Measurements from ENCODE around the gene ZC2HC1B.
"Not testable (repeated sequence)": the region's sequence is repeated elsewhere in the genome, so short reads cannot be mapped to it uniquely, and the experiment has no call there.

The ZC2HC1B gene

DNA sequence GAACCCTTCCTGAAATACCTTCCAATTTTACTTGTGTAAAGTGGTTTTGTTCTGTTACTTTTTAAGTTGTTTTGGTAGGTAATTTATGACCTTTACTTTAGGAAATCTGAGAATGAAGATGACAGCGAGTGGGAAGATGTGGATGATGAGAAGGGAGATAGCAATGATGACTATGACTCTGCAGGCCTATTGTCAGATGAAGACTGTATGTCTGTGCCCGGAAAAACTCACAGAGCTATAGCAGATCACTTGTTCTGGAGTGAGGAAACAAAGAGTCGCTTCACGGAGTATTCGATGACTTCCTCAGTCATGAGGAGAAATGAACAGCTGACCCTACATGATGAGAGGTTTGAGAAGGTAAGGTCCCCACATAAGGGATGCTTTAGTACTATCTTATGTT is 6.6 kb upstream of the ZC2HC1B start:
- Histone ChIP-seq H3K9me3 (ENCODE audit: severe bottlenecking) (no peaks in the 10 kb centered on the region), H3K27me3 (ENCODE audit: insufficient read depth, low read depth, severe bottlenecking) (no peaks in the 10 kb centered on the region), H3K36me3 (peaks cover 55% of the 10 kb centered on the region), H3K4me3 (ENCODE audit: low read depth, low read length) (no peak overlapping the region), H3K27ac (no peak overlapping the region)
- DNase-seq = no peak
- TF ChIP-seq, protein P1, sequence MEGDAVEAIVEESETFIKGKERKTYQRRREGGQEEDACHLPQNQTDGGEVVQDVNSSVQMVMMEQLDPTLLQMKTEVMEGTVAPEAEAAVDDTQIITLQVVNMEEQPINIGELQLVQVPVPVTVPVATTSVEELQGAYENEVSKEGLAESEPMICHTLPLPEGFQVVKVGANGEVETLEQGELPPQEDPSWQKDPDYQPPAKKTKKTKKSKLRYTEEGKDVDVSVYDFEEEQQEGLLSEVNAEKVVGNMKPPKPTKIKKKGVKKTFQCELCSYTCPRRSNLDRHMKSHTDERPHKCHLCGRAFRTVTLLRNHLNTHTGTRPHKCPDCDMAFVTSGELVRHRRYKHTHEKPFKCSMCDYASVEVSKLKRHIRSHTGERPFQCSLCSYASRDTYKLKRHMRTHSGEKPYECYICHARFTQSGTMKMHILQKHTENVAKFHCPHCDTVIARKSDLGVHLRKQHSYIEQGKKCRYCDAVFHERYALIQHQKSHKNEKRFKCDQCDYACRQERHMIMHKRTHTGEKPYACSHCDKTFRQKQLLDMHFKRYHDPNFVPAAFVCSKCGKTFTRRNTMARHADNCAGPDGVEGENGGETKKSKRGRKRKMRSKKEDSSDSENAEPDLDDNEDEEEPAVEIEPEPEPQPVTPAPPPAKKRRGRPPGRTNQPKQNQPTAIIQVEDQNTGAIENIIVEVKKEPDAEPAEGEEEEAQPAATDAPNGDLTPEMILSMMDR (IDR thresholded peaks at IDR 0.05; ENCODE audit: low read depth, low read length) = no peak

- TF ChIP-seq, protein P1 (IDR thresholded peaks at IDR 0.05; ENCODE audit: low read depth, low read length) = no peak
- no peaks in the 10 kb centered on the region for H3K27me3 ChIP-seq (ENCODE audit: insufficient read depth, low read depth, severe bottlenecking)
- no peak overlapping the region for H3K4me3 ChIP-seq (ENCODE audit: low read depth, low read length)
- DNase-seq = no peak
- H3K36me3 ChIP-seq = peaks cover 68% of the 10 kb centered on the region
- no peak overlapping the region for H3K27ac ChIP-seq
- H3K9me3 ChIP-seq (ENCODE audit: severe bottlenecking) = no peaks in the 10 kb centered on the region
Measured at GRCh38 chr6:143859891-143860660, 4.2 kb upstream of the ZC2HC1B start.

GRCh38 chr6:143863771-143864170 is 503 bp upstream of the ZC2HC1B start:
- H3K27ac ChIP-seq = no peak overlapping the region
- peaks cover 45% of the 10 kb centered on the region for H3K36me3 ChIP-seq
- no peaks in the 10 kb centered on the region for H3K9me3 ChIP-seq (ENCODE audit: severe bottlenecking)
- H3K4me3 ChIP-seq (ENCODE audit: low read depth, low read length) = no peak overlapping the region
- TF ChIP-seq, protein P1 (IDR thresholded peaks at IDR 0.05; ENCODE audit: low read depth, low read length) = no peak
- H3K27me3 ChIP-seq (ENCODE audit: insufficient read depth, low read depth, severe bottlenecking) = no peaks in the 10 kb centered on the region
- no peak for DNase-seq

DNA sequence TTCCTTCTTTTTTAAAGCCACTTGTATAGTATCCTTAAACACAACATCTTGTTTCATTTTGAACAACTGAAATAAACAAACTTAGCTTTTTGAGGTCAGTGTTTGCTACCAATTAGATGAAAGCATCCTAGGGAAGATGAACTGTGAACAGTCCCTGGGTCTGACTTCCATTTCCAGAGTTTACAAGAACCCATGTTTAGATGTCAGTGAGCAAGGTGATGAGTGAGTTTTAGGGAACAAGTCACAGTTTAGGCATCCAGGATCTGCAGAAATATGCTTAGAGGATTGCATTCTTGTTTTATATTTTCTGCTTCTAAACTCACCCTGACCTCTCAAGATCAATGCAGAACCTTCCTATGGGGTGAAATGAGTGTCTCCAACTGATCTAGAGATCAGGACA is 3.0 kb downstream of the ZC2HC1B start:
- Histone ChIP-seq H3K9me3 (ENCODE audit: severe bottlenecking) (no peaks in the 10 kb centered on the region), H3K27ac (no peak overlapping the region), H3K36me3 (peaks cover 17% of the 10 kb centered on the region), H3K4me3 (ENCODE audit: low read depth, low read length) (no peak overlapping the region), H3K27me3 (ENCODE audit: insufficient read depth, low read depth, severe bottlenecking) (no peaks in the 10 kb centered on the region)
- TF ChIP-seq, protein P1 (IDR thresholded peaks at IDR 0.05; ENCODE audit: low read depth, low read length) = no peak
- DNase-seq = no peak

- H3K27me3 ChIP-seq (ENCODE audit: insufficient read depth, low read depth, severe bottlenecking); H3K27ac ChIP-seq; H3K36me3 ChIP-seq; H3K4me3 ChIP-seq (ENCODE audit: low read depth, low read length); H3K9me3 ChIP-seq (ENCODE audit: severe bottlenecking); DNase-seq: not testable (repeated sequence)
Measured at GRCh38 chr6:143868808-143869207, 4.5 kb downstream of the ZC2HC1B start.

GRCh38 chr6:143871202-143871730 is 7.0 kb downstream of the ZC2HC1B start:
- not testable (repeated sequence) for H3K36me3 ChIP-seq; H3K27me3 ChIP-seq (ENCODE audit: insufficient read depth, low read depth, severe bottlenecking); H3K27ac ChIP-seq; DNase-seq; H3K4me3 ChIP-seq (ENCODE audit: low read depth, low read length); H3K9me3 ChIP-seq (ENCODE audit: severe bottlenecking)

GRCh38 chr6:143872201-143872600 is 7.9 kb downstream of the ZC2HC1B start:
- H3K27ac ChIP-seq = no peak overlapping the region
- no peaks in the 10 kb centered on the region for H3K9me3 ChIP-seq (ENCODE audit: severe bottlenecking)
- H3K36me3 ChIP-seq = no peaks in the 10 kb centered on the region
- DNase-seq = no peak
- TF ChIP-seq, protein P1 (IDR thresholded peaks at IDR 0.05; ENCODE audit: low read depth, low read length) = no peak
- H3K4me3 ChIP-seq (ENCODE audit: low read depth, low read length) = no peak overlapping the region
- no peaks in the 10 kb centered on the region for H3K27me3 ChIP-seq (ENCODE audit: insufficient read depth, low read depth, severe bottlenecking)

DNA sequence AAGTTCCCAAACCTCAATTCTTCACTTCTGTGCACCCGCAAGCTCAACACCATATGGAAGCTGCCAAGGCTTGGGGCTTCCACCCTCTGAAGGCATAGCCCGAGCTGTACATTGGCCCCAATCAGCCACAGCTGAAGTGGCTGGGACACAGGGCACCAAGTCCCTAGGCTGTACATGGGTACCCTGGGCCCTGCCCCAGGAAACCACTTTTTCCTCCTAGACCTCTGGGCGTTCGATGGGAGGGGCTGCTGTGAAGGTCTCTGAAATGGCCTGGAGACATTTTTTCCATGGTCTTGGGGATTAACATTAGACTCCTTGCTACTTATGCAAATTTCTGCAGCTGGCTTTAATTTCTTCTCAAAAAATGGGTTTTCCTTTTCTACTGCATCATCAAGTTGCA is 9.3 kb downstream of the ZC2HC1B start:
- H3K27me3 ChIP-seq (ENCODE audit: insufficient read depth, low read depth, severe bottlenecking); H3K36me3 ChIP-seq; H3K27ac ChIP-seq; H3K4me3 ChIP-seq (ENCODE audit: low read depth, low read length); DNase-seq; H3K9me3 ChIP-seq (ENCODE audit: severe bottlenecking): not testable (repeated sequence)

- H3K4me3 ChIP-seq (ENCODE audit: low read depth, low read length); H3K27ac ChIP-seq; H3K27me3 ChIP-seq (ENCODE audit: insufficient read depth, low read depth, severe bottlenecking); H3K36me3 ChIP-seq; H3K9me3 ChIP-seq (ENCODE audit: severe bottlenecking); DNase-seq: not testable (repeated sequence)
Measured at GRCh38 chr6:143874503-143874902, 10.2 kb downstream of the ZC2HC1B start.
